NCI-H446 treated with DMSO at 0.1 percent for 48 hours (cell line): Measurements from ENCODE around the gene HSPA5.
"Not testable (repeated sequence)": the region's sequence is repeated elsewhere in the genome, so short reads cannot be mapped to it uniquely, and the experiment has no call there.

Source experiments
- DNase-seq: peaks from one replicate; lab custom pipeline; 2025; lab: John Stamatoyannopoulos, UW

Gene HSPA5

GRCh38 chr9:125241863-125242739 is 958 bp upstream of the HSPA5 start:
- DNase-seq = no peak

- DNase-seq = no peak
Measured at GRCh38 chr9:125240649-125240999, 519 bp downstream of the HSPA5 start.

GRCh38 chr9:125239631-125240597 is 1.2 kb downstream of the HSPA5 start:
- DNase-seq = no peak

- no peak for DNase-seq
Measured at GRCh38 chr9:125238915-125239446, 2.2 kb downstream of the HSPA5 start.

- DNase-seq = no peak
Measured at GRCh38 chr9:125238127-125238914, 2.8 kb downstream of the HSPA5 start.

- not testable (repeated sequence) for DNase-seq
Measured at GRCh38 chr9:125236520-125237159, 4.5 kb downstream of the HSPA5 start.

- DNase-seq = no peak
Measured at GRCh38 chr9:125235804-125236519, 5.2 kb downstream of the HSPA5 start.

GRCh38 chr9:125234099-125234498 is 7.0 kb downstream of the HSPA5 start:
- DNase-seq = not testable (repeated sequence)

- DNase-seq = no peak
Measured at GRCh38 chr9:125233678-125234077, 7.5 kb downstream of the HSPA5 start.

- no peak for DNase-seq
Measured at GRCh38 chr9:125227761-125228160, 13.4 kb downstream of the HSPA5 start.

- not testable (repeated sequence) for DNase-seq
Measured at GRCh38 chr9:125224858-125225257, 16.3 kb downstream of the HSPA5 start.

- DNase-seq = no peak
Measured at GRCh38 chr9:125218621-125219020, 22.5 kb downstream of the HSPA5 start.

- DNase-seq = no peak
Measured at GRCh38 chr9:125214186-125214585, 27.0 kb downstream of the HSPA5 start.

- DNase-seq = no peak
Measured at GRCh38 chr9:125204477-125204876, 36.7 kb downstream of the HSPA5 start.

GRCh38 chr9:125202846-125203618 is 38.1 kb downstream of the HSPA5 start:
- peak; percentile 76 for DNase-seq

- DNase-seq = peak; percentile 58
Measured at GRCh38 chr9:125200216-125201047, 40.7 kb downstream of the HSPA5 start, which contains the start of gene RABEPK. TSS of gene RABEPK (plus strand) at chr9:125200542. CDS start at chr9:125203014, 2,472 bp downstream.

GRCh38 chr9:125195591-125195990 is 45.6 kb downstream of the HSPA5 start:
- DNase-seq = not testable (repeated sequence)

GRCh38 chr9:125194466-125194865 is 46.7 kb downstream of the HSPA5 start:
- DNase-seq = not testable (repeated sequence)

GRCh38 chr9:125190361-125190801 is 50.8 kb downstream of the HSPA5 start:
- DNase-seq = no peak
